Osteocyte (in vitro differentiated cells): ENCODE measurements around the gene PRKAR2A. TPM values are rescaled to one million over a fixed set of nuclear protein-coding genes. Genes with fewer than 3 reads are reported as not detected.
A peak's percentile ranks its signal among the peaks of the same experiment; 100 is the strongest.
"Not testable (repeated sequence)": the region's sequence is repeated elsewhere in the genome, so short reads cannot be mapped to it uniquely, and the experiment has no call there.

Experiments
- DNase-seq: peaks from one replicate; pipeline ENCODE4 v3.0.0; 2021; ENCODE audit warnings: mixed read lengths; ENCODE audit not compliant: unreplicated experiment; ENCODE audit errors: extremely low spot score
- H3K27ac Mint-ChIP-seq: one replicate; pipeline ENCODE4 v1.8.0; 2021; ENCODE audit warnings: mild to moderate bottlenecking, mixed read lengths; ENCODE audit not compliant: unreplicated experiment
- H3K27me3 Mint-ChIP-seq: one replicate; pipeline ENCODE4 v1.8.0; 2021; ENCODE audit warnings: mixed read lengths; ENCODE audit not compliant: unreplicated experiment
- H3K36me3 Mint-ChIP-seq: one replicate; pipeline ENCODE4 v1.8.0; 2021; ENCODE audit warnings: mixed read lengths; ENCODE audit not compliant: unreplicated experiment
- H3K4me1 Mint-ChIP-seq: one replicate; pipeline ENCODE4 v1.8.0; 2021; ENCODE audit warnings: mixed read lengths; ENCODE audit not compliant: unreplicated experiment
- H3K4me3 Mint-ChIP-seq: one replicate; pipeline ENCODE4 v1.8.0; 2021; ENCODE audit warnings: mild to moderate bottlenecking, moderate library complexity, mixed read lengths; ENCODE audit not compliant: unreplicated experiment
- H3K9me3 Mint-ChIP-seq: one replicate; pipeline ENCODE4 v1.8.0; 2021; ENCODE audit warnings: mixed read lengths; ENCODE audit not compliant: unreplicated experiment
- CTCF ChIP-seq: fragments of 200-600 bp; sonication (generic); IDR thresholded peaks from 2 replicates; pipeline ENCODE4 v1.5.0; 2021; ENCODE audit warnings: antibody characterized with exemption, mild to moderate bottlenecking, moderate library complexity
- total RNA-seq: library from RNA; stranded (reverse); gene quantifications from 2 replicates; pipeline ENCODE4 v1.2.1, GENCODE V29; 2021

PRKAR2A gene
- total RNA-seq, 1 donor from 2014 or later = 61.6 TPM

DNA sequence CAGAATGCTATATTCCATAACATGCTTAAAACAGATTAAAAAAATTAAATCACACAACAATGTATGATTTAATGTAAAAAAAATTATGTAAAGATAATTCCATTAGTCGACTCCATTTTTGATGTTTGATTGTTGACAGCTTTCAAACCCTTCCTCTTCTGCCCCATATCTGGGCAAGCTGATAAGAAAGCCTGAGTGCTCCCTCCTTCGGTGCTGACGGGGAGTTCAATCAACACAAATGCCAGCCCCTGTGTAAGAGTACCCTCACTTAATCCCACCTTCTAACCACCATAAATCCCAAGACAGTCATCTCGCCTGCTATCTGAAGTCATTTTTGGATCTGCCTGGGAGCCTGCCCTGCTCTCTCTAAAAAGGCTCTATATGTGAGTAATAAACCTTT is 70.8 kb downstream of the PRKAR2A start:
- Mint-ChIP-seq H3K36me3 (peaks cover 21% of the 10 kb centered on the region), H3K27me3 (no peaks in the 10 kb centered on the region), H3K27ac (no peak overlapping the region), H3K4me1 (no peaks in the 10 kb centered on the region), H3K9me3 (no peaks in the 10 kb centered on the region), H3K4me3 (no peak overlapping the region)
- DNase-seq = no peak
- TF ChIP-seq CTCF = no peak

DNA sequence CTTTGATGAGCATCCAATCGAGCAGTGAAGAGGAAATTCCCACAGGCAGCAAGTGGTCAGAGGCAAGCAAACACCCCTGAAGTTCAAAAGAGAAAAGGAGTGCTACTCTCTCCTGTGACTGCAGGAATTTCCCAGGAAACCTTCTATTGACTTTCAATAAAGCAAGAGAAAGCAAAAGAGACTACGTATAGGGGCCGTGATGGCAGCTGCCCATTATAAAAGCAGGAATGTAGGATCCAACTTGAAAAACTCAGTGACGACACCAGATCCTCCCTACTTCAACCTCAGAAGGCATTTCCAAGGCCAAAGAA is 77.5 kb downstream of the PRKAR2A start:
- H3K4me3 Mint-ChIP-seq = no peak overlapping the region
- TF ChIP-seq CTCF = no peak
- no peak overlapping the region for H3K27ac Mint-ChIP-seq

DNA sequence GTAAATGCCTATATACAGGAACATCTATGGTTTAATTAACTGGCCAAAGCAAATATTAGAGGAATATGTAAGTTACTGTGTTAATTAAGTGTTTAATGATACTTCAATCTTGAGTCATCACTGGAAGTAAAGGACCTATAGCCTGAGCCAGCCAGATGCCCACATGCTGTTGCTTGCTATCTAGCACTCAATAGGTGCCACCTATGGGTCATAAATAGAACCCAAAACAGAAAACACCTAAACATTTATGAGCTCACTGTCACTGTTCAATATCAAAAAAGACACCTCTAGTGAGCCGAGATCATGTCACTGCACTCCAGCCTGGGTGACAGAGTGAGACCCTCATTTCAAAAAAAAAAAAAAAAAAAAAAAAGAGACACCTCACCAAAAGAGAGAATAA is 82.3 kb downstream of the PRKAR2A start:
- Mint-ChIP-seq H3K27me3 (no peaks in the 10 kb centered on the region), H3K4me1 (no peaks in the 10 kb centered on the region), H3K27ac (no peak overlapping the region), H3K4me3 (no peak overlapping the region), H3K36me3 (peaks cover 37% of the 10 kb centered on the region), H3K9me3 (no peaks in the 10 kb centered on the region)
- no peak for DNase-seq
- peak; percentile 24 for TF ChIP-seq CTCF

More for the DNA sequence above, 77.5 kb downstream of the PRKAR2A start:
- peaks cover 33% of the 10 kb centered on the region for H3K36me3 Mint-ChIP-seq
- DNase-seq = no peak
- no peaks in the 10 kb centered on the region for H3K27me3 Mint-ChIP-seq
- no peaks in the 10 kb centered on the region for H3K9me3 Mint-ChIP-seq
- H3K4me1 Mint-ChIP-seq = no peaks in the 10 kb centered on the region

- no peak overlapping the region for H3K27ac Mint-ChIP-seq
- DNase-seq = no peak
- no peaks in the 10 kb centered on the region for H3K9me3 Mint-ChIP-seq
- no peaks in the 10 kb centered on the region for H3K27me3 Mint-ChIP-seq
- no peak overlapping the region for H3K4me3 Mint-ChIP-seq
- no peak for TF ChIP-seq CTCF
- H3K36me3 Mint-ChIP-seq = peaks cover 43% of the 10 kb centered on the region
- no peaks in the 10 kb centered on the region for H3K4me1 Mint-ChIP-seq
Measured at GRCh38 chr3:48762816-48763215, 84.9 kb downstream of the PRKAR2A start.

DNA sequence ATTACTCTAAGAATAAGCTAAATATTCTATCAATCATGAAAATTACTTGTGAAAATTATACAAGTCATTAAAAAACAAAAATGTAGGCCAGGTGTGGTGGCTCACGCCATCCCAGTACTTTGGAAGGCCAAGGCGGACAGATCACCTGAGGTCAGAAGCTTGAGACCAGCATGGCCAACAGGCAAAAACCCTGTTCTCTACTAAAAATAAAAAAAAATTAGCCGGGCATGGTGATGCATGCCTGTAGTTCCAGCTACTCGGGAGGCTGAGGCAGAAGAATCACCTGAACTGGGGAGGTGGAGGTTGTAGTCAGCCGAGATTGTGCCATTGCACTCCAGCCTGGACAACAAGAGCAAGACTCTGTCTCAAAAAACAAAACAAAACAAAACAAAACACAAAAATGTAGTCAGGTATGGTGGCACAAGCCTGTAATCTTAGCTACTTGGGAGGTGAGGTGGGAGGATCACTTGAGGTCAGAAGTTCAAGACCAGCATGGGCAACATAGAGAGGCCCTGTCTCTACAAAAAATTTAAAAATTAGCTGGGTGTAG is 87.6 kb downstream of the PRKAR2A start:
- peaks cover 41% of the 10 kb centered on the region for H3K36me3 Mint-ChIP-seq
- not testable (repeated sequence) for H3K27me3 Mint-ChIP-seq, H3K4me1 Mint-ChIP-seq, H3K9me3 Mint-ChIP-seq, DNase-seq, H3K4me3 Mint-ChIP-seq, H3K27ac Mint-ChIP-seq

DNA sequence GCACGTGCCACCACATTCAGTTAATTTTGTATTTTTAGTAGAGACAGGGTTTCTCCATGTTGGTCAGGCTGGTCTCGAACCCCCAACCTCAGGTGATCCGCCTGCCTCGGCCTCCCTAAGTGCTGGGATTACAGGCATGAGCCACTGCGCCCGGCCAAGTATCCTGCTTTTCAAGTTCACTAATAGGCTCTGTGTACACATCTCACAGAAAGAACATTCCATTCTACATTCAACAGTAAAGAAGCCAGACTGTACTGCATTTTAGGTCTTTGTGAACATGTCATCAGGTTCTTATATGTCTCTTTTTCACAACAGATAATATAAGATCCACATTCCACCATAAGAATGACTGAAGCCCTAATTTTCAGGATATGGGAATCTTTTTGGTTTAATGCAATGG is 88.1 kb downstream of the PRKAR2A start:
- not testable (repeated sequence) for H3K27ac Mint-ChIP-seq, H3K27me3 Mint-ChIP-seq, DNase-seq, H3K4me3 Mint-ChIP-seq, H3K4me1 Mint-ChIP-seq, H3K9me3 Mint-ChIP-seq
- H3K36me3 Mint-ChIP-seq = peaks cover 37% of the 10 kb centered on the region
